Upper lobe of left lung (tissue), 4 donors: Measurements from ENCODE around the gene SPDYE6.

Experiments
- CTCF ChIP-seq, 6 experiments: fragments of 450-650 bp in 4 of 6; fragments of 200-600 bp in 2 of 6; sonication (generic) in 2 of 6; IDR thresholded peaks; one replicate each; pipeline ENCODE4 v1.5.1; 2016 to 2019; ENCODE audit warnings: antibody characterized with exemption in 6 of 6
- POLR2A ChIP-seq, 4 donors: fragments of 450-650 bp; IDR thresholded peaks; one replicate each; pipeline ENCODE4 v1.5.1; 2016 to 2017; ENCODE audit warnings: antibody characterized with exemption in 4 of 4, mild to moderate bottlenecking in 2 of 4

- TF ChIP-seq CTCF (IDR thresholded peaks at IDR 0.05) (no peak), POLR2A (IDR thresholded peaks at IDR 0.05) (no peak)
Measured at GRCh38 chr7:102326157-102326889, 29.9 kb downstream of the SPDYE6 start.
